Fibroblast of the aortic adventitia (primary cell): ENCODE results near the gene TVP23A. TPM values are rescaled to one million over a fixed set of nuclear protein-coding genes. Genes with fewer than 3 reads are reported as not detected.
"Not testable (repeated sequence)": the region's sequence is repeated elsewhere in the genome, so short reads cannot be mapped to it uniquely, and the experiment has no call there.

Experiments
- DNase-seq: peaks from one replicate; pipeline ENCODE4 v3.0.0-alpha.2; 2010; ENCODE audit warnings: low read depth
- H3K4me3 ChIP-seq: 2 replicates; pipeline ENCODE4 v1.5.1; 2011; ENCODE audit warnings: low read depth, mild to moderate bottlenecking, control low read depth, low read length, moderate library complexity
- total RNA-seq: library from RNA; depleted of rRNA; stranded (reverse); fragments of >200 nt; gene quantifications from 2 replicates; pipeline ENCODE4 v1.2.3, GENCODE V29; 2012; ENCODE audit warnings: low replicate concordance
- TF ChIP-seq, protein P1 (sequence below): IDR thresholded peaks from 2 replicates; pipeline ENCODE4 v1.5.1; 2011; ENCODE audit warnings: mild to moderate bottlenecking, low read length, control low read depth, inconsistent platforms; ENCODE audit not compliant: insufficient read depth

TVP23A gene
- total RNA-seq, 1 donor, result not detected

DNA sequence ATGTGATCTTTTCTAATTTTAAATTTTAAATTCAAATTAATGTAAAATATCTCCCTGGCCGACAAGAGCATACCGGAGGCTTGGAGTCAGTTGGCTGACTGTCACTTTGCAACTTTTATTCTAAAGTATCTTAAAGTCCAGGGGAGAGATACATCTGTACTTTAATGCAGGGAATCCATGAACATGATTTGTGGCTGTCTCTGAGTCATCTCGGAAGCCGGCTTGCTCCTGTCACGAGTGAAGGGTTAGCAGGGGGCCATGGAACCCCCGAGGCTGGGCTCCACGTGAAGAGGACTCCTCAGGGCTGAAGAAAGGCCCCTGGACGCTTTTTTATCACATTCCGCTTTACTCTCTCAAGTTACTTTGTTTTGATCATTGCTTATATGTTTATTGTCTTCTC lies 13.3 kb downstream of the TVP23A start:
- H3K4me3 ChIP-seq, result no peak overlapping the region
- TF ChIP-seq, protein P1, sequence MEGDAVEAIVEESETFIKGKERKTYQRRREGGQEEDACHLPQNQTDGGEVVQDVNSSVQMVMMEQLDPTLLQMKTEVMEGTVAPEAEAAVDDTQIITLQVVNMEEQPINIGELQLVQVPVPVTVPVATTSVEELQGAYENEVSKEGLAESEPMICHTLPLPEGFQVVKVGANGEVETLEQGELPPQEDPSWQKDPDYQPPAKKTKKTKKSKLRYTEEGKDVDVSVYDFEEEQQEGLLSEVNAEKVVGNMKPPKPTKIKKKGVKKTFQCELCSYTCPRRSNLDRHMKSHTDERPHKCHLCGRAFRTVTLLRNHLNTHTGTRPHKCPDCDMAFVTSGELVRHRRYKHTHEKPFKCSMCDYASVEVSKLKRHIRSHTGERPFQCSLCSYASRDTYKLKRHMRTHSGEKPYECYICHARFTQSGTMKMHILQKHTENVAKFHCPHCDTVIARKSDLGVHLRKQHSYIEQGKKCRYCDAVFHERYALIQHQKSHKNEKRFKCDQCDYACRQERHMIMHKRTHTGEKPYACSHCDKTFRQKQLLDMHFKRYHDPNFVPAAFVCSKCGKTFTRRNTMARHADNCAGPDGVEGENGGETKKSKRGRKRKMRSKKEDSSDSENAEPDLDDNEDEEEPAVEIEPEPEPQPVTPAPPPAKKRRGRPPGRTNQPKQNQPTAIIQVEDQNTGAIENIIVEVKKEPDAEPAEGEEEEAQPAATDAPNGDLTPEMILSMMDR, result no peak

DNA sequence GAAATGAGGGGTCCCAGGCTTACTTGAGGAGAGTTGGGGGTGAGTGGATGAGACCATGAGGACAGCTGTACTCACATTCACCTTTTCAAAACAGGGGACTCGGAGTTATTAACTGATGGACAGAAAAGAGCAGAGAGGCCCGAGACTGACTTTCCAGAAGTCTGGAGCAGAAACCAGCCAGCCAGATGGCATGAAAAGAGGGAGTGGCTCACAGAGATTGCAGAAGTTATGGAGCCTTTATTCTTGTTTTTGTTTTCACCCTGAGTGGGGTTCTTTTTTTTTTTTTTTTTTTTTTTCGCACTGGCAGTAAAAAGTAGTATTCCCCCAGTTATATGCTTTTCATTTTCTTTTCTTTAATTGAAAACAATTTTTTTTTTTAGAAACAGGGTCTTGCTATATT lies 18.9 kb downstream of the TVP23A start:
- TF ChIP-seq, protein P1, result no peak
- no peak overlapping the region for H3K4me3 ChIP-seq
- no peak for DNase-seq

More for the DNA sequence above, 13.3 kb downstream of the TVP23A start:
- no peak for DNase-seq

DNA sequence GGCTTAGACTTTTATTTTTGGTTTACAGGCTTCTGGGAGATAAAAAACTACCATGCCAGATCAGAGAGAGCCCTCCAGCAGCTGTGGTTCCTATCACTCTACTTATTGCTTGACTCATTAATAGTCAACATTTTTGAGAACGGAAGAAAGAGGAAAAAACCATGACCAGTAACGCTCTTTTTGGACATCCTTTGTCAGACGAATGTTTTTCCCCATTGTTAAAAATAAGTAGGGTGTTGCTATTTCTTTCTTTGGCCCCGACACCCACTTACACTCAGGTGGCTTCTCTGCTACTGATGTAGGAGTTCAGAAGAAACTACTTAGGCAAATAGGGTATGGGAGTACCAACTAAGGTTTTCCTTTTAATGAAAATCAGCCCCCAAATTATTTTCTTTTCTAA lies 27.5 kb downstream of the TVP23A start:
- DNase-seq, result no peak
- TF ChIP-seq, protein P1, result no peak
- H3K4me3 ChIP-seq, result no peak overlapping the region

DNA sequence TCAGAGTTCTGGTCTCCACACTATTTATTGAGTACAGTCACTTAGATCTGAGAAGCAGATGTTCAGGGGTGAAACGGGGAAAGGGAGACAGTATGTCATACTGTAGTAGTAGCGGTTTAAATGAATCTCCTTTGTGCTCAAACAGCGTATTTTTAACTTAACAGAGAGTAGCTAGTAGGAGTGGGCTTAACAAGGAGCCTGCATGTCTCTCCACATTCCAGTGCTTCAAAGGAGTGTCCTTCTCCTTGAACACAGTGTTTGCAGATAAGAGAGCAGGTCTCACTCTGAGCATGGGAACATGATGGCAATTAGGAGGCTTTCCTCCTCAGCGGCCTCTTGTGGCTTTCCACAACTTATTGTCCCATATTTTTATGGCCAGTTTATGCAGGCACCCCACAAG lies 30.0 kb downstream of the TVP23A start:
- DNase-seq, result not testable (repeated sequence)

DNA sequence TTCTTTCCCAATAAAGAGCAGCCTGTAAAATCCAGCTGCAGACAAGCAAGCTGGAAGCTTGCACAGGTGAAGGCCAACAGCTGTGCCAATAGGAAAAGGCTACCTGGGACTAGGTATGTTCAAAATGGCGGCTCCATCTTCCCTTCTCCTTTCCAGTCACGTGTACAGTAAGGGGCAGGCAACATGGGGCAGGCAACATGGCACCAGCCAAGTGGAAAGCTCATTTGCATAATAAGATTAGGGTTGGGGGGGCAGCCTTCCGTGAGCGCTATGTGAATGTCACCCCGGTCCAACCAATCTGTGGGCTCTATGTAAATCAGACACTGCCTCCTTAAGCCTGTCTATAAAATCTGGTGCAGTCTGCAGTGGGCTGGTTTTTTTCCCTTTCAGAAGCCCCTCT lies 31.3 kb downstream of the TVP23A start:
- no peak overlapping the region for H3K4me3 ChIP-seq
- no peak for DNase-seq
- TF ChIP-seq, protein P1, result no peak

More for the DNA sequence above, 30.0 kb downstream of the TVP23A start:
- H3K4me3 ChIP-seq, result not testable (repeated sequence)

DNA sequence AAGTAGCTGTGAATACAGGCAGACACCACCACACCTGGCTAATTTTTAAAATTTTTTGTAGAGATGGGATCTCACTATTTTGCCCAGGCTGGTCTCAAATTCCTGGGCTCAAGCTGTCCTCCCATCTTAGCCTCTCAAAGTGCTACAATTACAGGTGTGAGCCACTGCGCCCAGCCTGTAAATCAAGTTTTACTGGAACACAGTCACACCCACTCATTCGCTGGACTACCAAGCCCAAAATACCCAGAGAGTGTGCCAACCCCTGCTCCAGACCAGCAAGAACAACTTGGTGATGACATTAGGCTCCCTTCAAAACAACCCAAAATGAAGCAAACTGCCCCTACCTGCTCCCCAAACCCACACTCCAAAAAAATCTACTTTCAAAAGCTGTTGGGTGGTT lies 36.0 kb downstream of the TVP23A start:
- TF ChIP-seq, protein P1, result no peak
- no peak for DNase-seq
- no peak overlapping the region for H3K4me3 ChIP-seq

DNA sequence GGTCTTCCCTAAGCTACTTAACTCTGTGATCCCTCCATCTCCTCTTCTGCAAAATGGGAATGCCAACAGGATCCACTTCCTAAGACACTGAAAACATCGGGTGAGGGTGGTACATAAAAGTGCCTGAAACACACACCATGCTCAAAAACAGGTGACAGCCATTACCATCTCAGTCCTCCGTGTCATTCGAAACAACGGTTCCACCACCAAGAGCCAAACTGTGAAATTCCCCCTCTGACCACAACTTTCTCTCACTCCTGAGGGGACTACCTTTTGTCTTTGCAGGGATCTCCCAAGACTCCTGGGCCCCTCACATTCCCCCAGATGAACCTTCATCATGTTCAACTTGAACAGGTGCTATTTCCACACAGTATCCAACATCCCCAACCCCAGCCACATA lies 38.0 kb downstream of the TVP23A start:
- no peak for DNase-seq
- H3K4me3 ChIP-seq, result no peak overlapping the region
- TF ChIP-seq, protein P1, result no peak

DNA sequence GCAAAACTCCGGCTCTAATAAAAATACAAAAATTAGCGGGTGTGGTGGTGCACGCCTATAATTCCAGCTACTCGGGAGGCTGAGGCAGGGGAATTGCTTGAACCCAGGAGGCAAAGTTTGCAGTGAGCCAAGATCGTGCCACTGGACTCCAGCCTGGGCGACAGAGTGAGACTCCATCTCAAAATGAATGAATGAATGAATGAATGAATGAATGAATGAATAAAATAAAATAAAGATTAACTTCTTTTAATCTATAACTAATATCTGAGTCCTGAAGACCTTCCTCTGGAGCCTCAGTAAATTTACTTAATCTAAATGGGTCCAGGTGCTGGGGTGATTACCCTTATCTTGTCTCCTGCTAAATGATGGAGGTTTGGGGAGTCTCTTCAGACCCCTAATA lies 38.7 kb downstream of the TVP23A start:
- DNase-seq, H3K4me3 ChIP-seq: not testable (repeated sequence)
